ENCODE results near the gene DNAL1.
A peak's percentile ranks its signal among the peaks of the same experiment; 100 is the strongest.
"Not testable (repeated sequence)": the region's sequence is repeated elsewhere in the genome, so short reads cannot be mapped to it uniquely, and the experiment has no call there.

The DNAL1 gene

DNA sequence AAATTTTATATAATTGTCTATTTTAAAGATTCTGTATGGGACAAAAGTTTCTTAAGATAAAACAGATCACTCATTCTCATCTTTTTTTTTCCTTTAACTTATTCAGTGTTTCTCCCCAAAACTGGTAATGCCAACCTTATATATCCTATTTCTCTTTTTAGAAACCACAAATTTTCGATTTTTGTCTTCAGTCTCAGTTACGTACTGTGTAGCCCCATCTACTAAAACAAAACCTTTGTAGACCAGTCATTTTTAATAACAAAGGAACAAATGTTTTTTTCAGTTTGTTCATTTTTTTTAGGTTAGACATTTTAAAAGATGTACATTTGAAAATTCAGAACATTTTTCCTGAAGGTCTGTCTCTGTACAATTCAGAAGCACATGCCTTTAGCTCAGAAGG is 51.2 kb downstream of the DNAL1 start:
- no peaks in the 10 kb centered on the region for H3K27me3 ChIP-seq
- H3K9ac ChIP-seq, result no peak overlapping the region
- 0 out of 2 replicates have a peak, but pooled peaks cover 5% of the 10 kb centered on the region for H3K36me3 ChIP-seq
- TF ChIP-seq Cebpa-rat (IDR thresholded peaks at IDR 0.05), result no peak
- H3K4me2 ChIP-seq, result no peak overlapping the region
- H3K9me3 ChIP-seq, result no peaks in the 10 kb centered on the region
- H3K4me1 ChIP-seq, result no peaks in the 10 kb centered on the region
- no peak overlapping the region for H3K27ac ChIP-seq
- H4K20me1 ChIP-seq, result no peaks in the 10 kb centered on the region
- H3K4me3 ChIP-seq, result no peak overlapping the region

DNA sequence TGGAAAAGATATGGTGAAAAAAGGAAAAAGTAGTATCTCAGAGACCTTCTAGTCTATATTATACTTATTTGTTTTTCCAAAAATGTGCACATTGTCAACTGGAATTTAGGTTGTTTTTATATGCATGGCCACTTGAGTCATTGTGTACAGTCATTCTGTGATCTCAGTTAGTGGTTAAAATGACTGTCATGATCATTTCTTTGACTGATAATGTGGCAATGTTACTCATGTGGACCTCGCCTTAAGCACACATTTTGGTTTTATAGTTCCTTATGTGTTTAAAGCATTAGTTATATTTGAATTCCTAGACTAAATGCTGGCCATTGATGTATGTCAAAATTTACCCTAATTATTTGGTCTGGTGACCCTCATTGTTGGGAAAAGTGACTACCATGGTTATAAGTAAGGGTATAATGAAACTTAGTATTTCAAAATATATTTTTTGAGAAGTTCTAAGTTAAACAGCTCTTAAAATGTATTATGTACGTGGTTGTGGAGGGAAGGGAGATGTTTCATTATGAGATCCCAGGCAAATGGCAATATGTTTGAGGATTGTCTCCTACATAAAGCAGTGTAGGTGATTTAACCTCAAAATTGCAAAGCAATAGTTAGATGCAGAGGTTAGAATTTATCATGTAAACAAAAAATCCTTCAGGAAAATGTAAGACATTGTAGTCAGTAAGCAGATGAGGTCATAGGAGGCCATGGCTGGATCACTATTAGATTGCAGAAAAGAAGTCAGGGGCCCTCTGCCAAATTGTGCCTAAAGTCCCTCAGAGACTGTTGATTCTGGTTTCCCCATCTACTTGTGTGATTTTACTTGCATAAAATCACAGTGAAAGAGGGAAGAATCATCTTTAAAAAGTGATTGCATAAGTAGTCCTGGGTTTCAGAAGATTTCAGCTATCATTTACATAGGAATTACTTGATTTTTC is 51.9 kb downstream of the DNAL1 start:
- Histone ChIP-seq H3K27ac (no peak overlapping the region), H3K4me2 (no peak overlapping the region), H4K20me1 (no peaks in the 10 kb centered on the region), H3K27me3 (no peaks in the 10 kb centered on the region), H3K9me3 (no peaks in the 10 kb centered on the region), H3K9ac (no peak overlapping the region), H3K4me3 (no peak overlapping the region), H3K4me1 (no peaks in the 10 kb centered on the region), H3K36me3 (0 out of 2 replicates have a peak, but pooled peaks cover 5% of the 10 kb centered on the region)
- TF ChIP-seq Cebpa-rat (IDR thresholded peaks at IDR 0.05), result no peak

DNA sequence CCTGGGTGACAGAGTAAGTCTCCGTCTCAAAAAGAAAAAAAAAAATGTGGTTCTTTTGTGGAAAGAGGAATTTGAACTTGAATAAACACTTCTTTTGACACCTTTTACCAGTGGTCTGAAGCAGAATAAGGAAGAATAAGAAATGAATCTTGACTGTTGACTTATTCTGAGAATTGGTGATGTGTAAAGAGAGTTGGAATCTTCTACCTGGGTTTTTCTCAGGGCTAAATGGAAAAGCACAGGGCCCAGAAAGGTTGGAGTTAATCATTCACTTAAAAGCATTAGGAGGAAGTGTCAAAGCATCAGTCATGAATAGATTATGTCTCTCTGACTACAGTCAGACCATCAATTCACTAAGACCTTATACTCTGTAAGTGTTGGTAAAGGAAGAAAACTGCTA is 55.5 kb downstream of the DNAL1 start:
- Histone ChIP-seq H3K9ac (no peak overlapping the region), H3K27me3 (no peaks in the 10 kb centered on the region), H4K20me1 (no peaks in the 10 kb centered on the region), H3K9me3 (no peaks in the 10 kb centered on the region), H3K4me1 (no peaks in the 10 kb centered on the region), H3K36me3 (0 out of 2 replicates have a peak, but pooled peaks cover 4% of the 10 kb centered on the region), H3K27ac (no peak overlapping the region), H3K4me3 (no peak overlapping the region), H3K4me2 (no peak overlapping the region)
- TF ChIP-seq Cebpa-rat (IDR thresholded peaks at IDR 0.05), result no peak

DNA sequence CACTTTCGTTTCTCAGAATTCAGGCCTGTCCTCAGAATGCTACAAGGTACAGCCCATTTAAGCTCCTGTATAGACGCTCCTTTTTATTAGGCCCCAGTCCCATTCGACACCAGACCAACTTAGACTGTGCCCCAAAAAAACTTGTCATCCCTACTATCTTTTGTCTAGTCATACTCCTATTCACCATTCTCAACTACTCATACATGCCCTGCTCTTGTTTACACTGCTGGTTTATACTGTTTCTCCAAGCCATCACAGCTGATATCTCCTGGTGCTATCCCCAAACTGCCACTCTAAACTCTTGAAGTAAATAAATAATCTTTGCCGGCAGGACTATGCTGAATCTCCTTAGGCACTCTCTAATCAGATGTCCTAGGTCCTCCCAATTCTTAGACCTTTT is 63.3 kb downstream of the DNAL1 start:
- not testable (repeated sequence) for H3K4me2 ChIP-seq, H4K20me1 ChIP-seq, H3K36me3 ChIP-seq, H3K9ac ChIP-seq, H3K4me3 ChIP-seq, H3K9me3 ChIP-seq, H3K27me3 ChIP-seq, H3K27ac ChIP-seq
- H3K4me1 ChIP-seq, result peaks cover 15% of the 10 kb centered on the region

DNA sequence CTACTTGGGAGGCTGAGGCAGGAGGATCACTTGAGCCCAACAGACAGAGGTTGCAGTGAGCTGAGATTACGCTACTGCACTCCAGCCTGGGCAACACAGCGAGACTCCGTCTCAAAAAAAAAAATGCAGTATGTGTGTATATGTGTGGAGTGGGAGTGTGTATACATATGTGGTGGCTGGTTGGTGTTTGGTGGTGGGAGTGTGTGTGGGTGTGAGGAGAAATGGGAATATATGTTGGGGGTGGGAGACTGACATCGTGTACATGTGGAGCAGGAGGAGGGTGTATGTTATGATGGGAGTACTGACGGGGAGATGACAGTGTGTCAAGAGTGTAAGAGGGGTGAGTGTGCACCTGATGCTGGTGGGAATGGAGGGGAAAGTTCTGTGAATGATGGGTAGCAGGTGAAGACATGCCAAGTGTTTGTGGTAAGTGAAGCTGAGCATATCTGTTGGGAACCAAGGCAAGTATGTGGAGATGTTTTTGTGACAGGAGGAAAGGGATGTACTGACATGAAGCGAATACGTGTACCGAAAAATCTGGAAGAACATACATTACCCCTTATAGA is 65.2 kb downstream of the DNAL1 start:
- peaks cover 5% of the 10 kb centered on the region; the same call in 1 of the 2 replicates for H3K27me3 ChIP-seq
- H3K4me1 ChIP-seq, result peaks cover 27% of the 10 kb centered on the region
- no peak overlapping the region for H3K4me2 ChIP-seq
- peaks cover 6% of the 10 kb centered on the region for H4K20me1 ChIP-seq
- no peak overlapping the region for H3K27ac ChIP-seq
- no peaks in the 10 kb centered on the region for H3K9me3 ChIP-seq
- no peak overlapping the region for H3K9ac ChIP-seq
- H3K36me3 ChIP-seq, result no peaks in the 10 kb centered on the region
- no peak overlapping the region for H3K4me3 ChIP-seq
- no peak for TF ChIP-seq Cebpa-rat (IDR thresholded peaks at IDR 0.05)

DNA sequence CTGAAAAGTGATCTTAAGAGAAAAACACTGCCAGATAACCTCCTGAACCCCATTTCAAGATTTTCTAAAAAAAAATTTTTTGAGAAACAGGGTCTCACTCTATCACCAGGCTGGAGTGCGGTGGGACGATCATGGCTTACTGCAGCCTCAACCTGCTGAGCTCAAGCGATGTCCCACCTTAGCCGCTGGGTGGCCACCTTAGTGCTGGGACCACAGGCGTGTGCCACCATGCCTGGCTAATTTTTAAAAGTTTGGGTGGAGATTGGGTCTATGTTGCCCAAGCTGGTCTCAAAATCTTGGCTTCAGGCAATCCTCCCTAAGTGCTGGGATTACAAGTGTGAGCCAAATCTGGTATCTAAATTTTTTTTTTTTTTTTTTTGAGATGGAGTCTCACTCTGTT is 66.0 kb downstream of the DNAL1 start:
- Histone ChIP-seq H3K9ac (no peak overlapping the region), H3K27me3 (peaks cover 5% of the 10 kb centered on the region; the same call in 1 of the 2 replicates), H3K36me3 (peaks cover 4% of the 10 kb centered on the region), H3K4me2 (no peak overlapping the region), H3K27ac (no peak overlapping the region), H3K4me3 (no peak overlapping the region), H3K4me1 (peaks cover 27% of the 10 kb centered on the region), H3K9me3 (no peaks in the 10 kb centered on the region), H4K20me1 (peaks cover 14% of the 10 kb centered on the region)
- TF ChIP-seq Cebpa-rat (IDR thresholded peaks at IDR 0.05), result no peak

DNA sequence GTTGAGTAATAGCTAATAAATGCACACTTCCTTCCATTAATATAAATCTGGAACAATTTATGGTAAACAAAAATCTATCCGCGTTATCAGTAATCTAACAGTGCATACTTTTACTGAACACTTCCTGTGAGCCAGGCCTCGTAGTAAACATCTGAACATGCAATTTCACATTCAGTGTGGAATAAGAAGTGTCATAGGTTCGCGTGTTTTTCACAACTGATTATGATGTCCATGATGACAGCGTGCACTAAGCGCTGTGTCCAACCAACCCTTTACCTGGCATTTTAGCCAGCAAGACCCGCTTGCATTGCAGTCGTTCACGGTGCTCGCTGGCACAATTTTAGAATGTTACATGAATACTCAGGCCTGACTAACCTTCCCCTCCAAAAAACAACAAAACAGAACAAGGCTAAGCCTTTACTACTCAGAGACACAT is 67.3 kb downstream of the DNAL1 start:
- H3K9ac ChIP-seq, result peak overlapping the region; percentile 59
- H3K4me2 ChIP-seq, result peak overlapping the region; percentile 82
- H3K36me3 ChIP-seq, result peaks cover 17% of the 10 kb centered on the region
- H3K27me3 ChIP-seq, result peaks cover 5% of the 10 kb centered on the region; the same call in 1 of the 2 replicates
- peaks cover 28% of the 10 kb centered on the region for H4K20me1 ChIP-seq
- TF ChIP-seq Cebpa-rat (IDR thresholded peaks at IDR 0.05), result no peak
- H3K4me3 ChIP-seq, result peak overlapping the region; percentile 85
- H3K9me3 ChIP-seq, result no peaks in the 10 kb centered on the region
- H3K4me1 ChIP-seq, result peaks cover 27% of the 10 kb centered on the region
- no peak overlapping the region for H3K27ac ChIP-seq

DNA sequence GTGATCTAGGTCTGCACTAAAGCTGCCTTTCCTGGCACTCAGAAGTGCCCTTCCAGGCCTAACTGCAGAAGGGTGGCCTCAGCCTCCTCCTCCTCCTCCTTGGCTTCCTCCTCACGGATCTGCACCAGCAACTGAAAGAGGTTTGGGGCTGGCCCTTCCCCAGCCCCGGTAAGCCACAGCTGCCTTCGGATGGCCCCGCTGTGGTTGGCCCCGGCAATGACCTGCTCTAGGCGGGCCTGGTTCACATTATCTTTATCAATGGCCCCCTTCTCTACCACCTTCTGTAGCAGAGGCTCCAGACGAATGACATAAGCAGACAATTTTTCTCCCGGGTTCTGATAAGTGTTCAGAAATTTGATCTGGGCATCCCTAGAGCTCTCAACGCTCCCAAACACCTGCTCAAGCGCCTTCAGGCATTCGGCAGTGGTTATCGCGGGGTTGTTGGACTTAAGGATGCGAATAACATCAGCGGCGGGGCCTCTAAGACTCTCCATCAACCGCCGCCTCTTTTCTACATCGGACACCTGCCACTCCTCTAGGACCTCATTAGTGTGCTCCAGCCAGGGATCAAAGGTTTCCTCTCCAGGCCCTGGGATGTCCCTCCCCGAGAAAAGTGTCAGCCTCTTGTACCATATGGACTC is 67.9 kb downstream of the DNAL1 start:
- Histone ChIP-seq H3K27ac (no peak overlapping the region), H3K4me3 (peak overlapping the region; percentile 85), H3K9me3 (no peaks in the 10 kb centered on the region), H3K9ac (peak overlapping the region; percentile 59), H3K4me2 (peak overlapping the region; percentile 82), H4K20me1 (peaks cover 33% of the 10 kb centered on the region), H3K4me1 (peaks cover 27% of the 10 kb centered on the region), H3K36me3 (peaks cover 23% of the 10 kb centered on the region), H3K27me3 (peaks cover 5% of the 10 kb centered on the region; the same call in 1 of the 2 replicates)
- no peak for TF ChIP-seq Cebpa-rat (IDR thresholded peaks at IDR 0.05)

DNA sequence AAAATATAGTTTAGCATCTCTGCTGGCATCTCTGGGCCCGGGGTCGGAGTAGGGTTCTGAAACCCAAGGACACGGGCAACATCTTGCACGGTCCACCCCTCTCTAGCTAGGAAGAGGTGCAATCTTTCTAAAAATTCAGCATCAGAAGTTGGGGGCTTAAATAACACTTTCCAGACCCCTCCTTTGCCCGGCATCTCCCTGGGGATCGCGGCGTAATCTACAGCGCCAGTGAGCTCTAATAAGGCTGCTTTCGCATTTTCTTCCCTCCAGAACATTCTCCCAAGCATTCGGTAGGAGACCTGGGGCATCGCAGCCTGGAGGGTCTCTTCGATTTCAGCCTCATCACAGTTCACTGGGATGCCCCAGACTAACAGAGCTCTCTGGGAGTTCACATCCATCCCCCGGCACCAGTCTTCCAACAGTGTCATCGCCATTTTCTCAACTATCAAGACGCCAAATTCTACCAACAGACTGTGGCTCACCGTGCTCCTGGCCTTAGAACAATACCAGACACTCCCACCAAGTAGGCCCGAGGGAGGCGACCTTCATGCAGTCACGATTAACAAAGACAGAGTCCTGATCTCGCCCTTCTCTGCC is 68.5 kb downstream of the DNAL1 start:
- H3K27me3 ChIP-seq, result peaks cover 5% of the 10 kb centered on the region; the same call in 1 of the 2 replicates
- H3K9ac ChIP-seq, result peak overlapping the region; percentile 59
- peak overlapping the region; percentile 85 for H3K4me3 ChIP-seq
- H3K4me1 ChIP-seq, result peaks cover 27% of the 10 kb centered on the region
- no peak for TF ChIP-seq Cebpa-rat (IDR thresholded peaks at IDR 0.05)
- H3K27ac ChIP-seq, result peak overlapping the region; percentile 62
- peaks cover 29% of the 10 kb centered on the region for H3K36me3 ChIP-seq
- peak overlapping the region; percentile 82 for H3K4me2 ChIP-seq
- H4K20me1 ChIP-seq, result peaks cover 40% of the 10 kb centered on the region
- no peaks in the 10 kb centered on the region for H3K9me3 ChIP-seq
